AG09319 (cell line): ENCODE measurements around the gene ZNF511.

ENCODE experiments used
- DNase-seq: peaks from one replicate; pipeline ENCODE4 v3.0.0-alpha.2; 2010; ENCODE audit warnings: low read depth; ENCODE audit errors: extremely low read depth
- TF ChIP-seq, protein P1 (sequence below): IDR thresholded peaks from 2 replicates; pipeline ENCODE4 v1.5.1; 2011; ENCODE audit warnings: low read depth, mild to moderate bottlenecking, inconsistent platforms, low read length, moderate library complexity

ZNF511 gene

DNA sequence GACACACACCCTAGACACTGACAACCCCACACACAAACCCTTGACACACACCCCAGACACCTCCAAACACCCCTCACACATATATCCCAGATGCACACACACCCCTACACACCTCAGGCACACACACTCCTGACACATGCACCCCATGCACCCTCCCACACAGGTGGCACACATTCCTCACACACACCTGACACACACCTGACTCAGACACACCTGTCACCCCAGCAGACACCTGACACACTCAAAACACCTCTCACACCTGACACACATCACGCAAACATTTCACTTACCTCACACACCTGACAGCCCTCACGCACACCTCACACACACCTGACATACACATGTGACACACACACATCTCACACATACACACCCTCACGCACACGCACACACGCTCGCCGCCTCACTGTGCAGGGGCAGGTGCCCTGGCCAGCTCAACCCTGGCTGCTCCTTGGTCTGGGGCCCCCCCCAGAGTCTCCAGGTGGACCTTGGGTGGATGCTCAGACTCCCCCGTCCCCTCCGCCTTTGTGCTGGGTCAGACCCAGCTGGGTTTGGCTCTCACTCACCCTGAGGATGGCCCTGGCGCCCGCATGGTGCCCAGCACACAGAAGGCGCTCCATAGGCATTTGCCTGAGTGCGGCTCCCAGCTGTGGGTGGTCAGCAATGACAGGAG lies 31.1 kb downstream of the ZNF511 start:
- DNase-seq: no peak
- TF ChIP-seq, protein P1, sequence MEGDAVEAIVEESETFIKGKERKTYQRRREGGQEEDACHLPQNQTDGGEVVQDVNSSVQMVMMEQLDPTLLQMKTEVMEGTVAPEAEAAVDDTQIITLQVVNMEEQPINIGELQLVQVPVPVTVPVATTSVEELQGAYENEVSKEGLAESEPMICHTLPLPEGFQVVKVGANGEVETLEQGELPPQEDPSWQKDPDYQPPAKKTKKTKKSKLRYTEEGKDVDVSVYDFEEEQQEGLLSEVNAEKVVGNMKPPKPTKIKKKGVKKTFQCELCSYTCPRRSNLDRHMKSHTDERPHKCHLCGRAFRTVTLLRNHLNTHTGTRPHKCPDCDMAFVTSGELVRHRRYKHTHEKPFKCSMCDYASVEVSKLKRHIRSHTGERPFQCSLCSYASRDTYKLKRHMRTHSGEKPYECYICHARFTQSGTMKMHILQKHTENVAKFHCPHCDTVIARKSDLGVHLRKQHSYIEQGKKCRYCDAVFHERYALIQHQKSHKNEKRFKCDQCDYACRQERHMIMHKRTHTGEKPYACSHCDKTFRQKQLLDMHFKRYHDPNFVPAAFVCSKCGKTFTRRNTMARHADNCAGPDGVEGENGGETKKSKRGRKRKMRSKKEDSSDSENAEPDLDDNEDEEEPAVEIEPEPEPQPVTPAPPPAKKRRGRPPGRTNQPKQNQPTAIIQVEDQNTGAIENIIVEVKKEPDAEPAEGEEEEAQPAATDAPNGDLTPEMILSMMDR: no peak

DNA sequence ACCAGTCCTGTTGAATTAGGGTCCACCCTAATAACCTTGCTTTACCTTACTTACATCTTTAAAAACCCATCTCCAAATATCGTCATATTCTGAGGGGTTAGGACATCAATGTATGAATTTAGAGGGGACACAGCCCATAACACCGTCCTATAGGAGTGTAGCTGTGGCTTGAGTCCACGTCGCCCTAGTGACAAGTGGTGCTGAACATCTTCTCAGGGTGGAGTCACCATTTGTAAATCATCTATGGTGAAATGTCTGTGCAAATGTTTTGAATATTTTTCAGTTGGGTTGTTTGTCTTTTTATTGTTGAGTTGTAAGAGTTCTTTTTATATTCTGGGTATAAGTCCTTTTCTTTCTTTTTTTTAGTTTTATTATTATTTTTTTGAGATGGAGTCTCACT lies 33.3 kb downstream of the ZNF511 start:
- TF ChIP-seq, protein P1: no peak
- no peak for DNase-seq

DNA sequence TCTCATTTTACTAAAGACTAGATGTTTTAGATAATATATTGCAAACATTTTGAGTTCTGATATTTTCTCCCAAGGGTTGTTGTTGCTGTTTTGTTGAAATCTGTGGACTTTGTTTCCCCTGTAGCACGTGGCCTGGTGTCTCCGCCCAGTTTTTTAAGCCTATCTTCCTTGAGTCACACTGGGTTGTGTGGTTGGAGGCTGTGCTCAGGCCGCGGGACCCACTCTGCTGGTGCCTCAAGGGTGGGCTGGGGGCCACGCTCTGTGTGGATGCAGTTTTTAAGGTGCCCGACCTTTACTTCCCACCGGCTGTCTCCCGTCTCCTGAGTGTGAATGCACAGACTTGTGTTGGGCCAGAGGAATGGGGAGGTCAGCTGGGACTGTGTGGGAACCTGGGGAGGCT lies 34.2 kb downstream of the ZNF511 start:
- no peak for DNase-seq
- TF ChIP-seq, protein P1: no peak

DNA sequence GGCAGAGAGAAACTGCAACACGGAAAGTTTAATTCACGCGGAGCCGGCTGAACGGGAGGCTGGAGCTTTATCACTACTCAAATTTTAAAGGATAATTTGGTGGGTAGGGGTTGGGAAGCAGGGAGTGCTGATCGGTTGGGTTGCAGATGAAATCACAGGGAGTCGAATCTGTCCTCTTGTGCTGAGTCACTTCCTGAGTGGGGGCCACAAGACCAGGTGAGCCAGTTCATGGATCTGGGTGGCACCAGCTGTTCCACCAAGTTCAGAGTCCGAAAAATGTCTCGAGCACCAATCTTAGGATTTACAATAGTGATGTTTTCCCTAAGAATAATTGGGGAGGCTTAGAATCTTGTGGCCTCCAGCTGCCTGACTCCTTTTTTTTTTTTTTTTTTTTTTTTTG lies 34.8 kb downstream of the ZNF511 start:
- DNase-seq: no peak
- TF ChIP-seq, protein P1: no peak

DNA sequence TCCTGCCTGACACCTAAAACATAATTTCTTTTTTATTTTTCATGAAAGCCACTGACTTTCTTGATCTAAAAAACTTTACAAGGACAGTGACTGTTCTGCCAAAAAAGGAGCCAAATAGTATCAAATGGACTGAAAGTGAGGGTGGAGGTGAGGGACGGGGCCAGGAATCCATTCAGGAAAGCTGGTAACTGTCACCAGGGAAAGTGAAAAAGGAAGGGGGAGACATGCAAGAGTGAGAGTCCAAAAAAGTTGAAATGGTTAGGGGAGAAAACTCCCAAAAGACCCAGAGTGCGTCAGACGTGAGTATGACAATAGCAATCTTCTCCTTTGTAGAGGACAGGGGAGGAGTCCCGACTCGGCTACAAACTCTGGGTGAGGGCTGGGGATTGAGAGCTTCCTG lies 35.5 kb downstream of the ZNF511 start:
- TF ChIP-seq, protein P1: no peak
- no peak for DNase-seq

DNA sequence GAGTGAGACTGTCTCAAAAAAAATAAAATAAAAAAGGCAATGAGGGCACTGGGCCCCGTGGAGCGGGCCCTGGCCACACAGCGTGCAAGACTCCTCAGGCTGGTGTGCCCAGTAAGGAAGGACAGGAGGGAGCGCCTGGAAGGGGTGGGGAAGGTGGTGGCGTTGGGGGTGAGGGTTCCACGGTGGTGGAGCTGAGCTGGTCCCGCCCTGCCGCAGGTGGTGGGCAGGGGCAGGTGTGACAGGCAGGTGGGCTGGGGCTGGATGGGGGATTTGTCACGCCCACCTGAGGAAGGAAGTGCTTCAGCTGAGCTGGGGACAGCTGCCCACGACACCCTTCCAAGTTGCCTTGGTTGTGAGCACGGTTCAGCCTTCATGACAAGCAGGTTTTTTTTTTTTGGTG lies 37.7 kb downstream of the ZNF511 start:
- TF ChIP-seq, protein P1: no peak
- DNase-seq: no peak

DNA sequence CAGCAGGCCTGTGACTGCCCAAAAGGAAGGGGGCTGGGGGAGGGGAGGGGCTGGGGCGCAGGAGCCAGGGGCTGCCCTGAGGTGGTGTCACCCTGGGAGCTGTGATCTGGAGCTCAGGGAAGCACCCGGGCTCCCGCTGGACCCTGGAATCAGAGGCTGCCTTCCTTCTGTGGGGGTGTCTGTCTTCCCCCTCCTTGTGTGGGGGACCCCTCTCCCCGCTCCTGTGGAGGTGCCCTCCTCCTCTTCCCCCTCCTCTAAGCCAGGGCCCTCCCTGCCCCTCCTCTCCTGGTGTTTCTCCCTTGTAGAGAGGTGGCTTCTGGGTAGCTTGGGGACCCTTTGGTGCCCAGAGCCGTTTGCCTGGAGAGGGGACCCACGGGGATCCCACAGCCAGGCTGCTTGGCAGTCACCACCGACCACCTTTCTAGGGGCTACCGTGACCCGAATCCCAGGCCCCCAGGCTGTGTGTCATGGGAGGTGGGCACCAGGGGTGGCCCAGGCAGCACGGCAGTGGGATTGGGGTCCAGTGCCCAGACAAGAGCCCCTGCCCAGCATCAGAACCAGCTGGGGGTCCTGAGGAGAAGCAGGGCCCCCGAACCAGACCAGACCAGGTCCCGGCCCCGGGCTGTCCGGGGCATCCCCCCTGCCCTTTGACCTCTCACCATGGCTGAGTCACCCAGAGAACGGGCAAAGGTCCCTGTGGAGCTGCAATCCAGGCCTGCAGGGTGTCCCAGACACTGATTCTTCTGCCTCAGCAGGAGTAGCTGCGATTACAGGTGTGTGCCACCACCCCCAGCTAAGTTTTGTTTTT lies 39.2 kb downstream of the ZNF511 start:
- TF ChIP-seq, protein P1: no peak
- DNase-seq: no peak
